Measurements from ENCODE around the gene MYRIP.
"Not testable (repeated sequence)": the region's sequence is repeated elsewhere in the genome, so short reads cannot be mapped to it uniquely, and the experiment has no call there.

The MYRIP gene

GRCh38 chr3:39809995-39810595, 686 bp downstream of the MYRIP start:
- DNase-seq (ENCODE audit: insufficient read length) (no peak), FAIRE-seq (no peak)
- no peak for TF ChIP-seq POLR2AphosphoS5 (IDR thresholded peaks at IDR 0.05; ENCODE audit: low read depth, low read length)
- TF ChIP-seq POLR2A (IDR thresholded peaks at IDR 0.05; ENCODE audit: low read depth, low read length): no peak
- TF ChIP-seq TAF1 (IDR thresholded peaks at IDR 0.05; ENCODE audit: borderline replicate concordance, low read depth, low read length): no peak

- DNase-seq (ENCODE audit: insufficient read length) (no peak), FAIRE-seq (no peak)
- no peak for TF ChIP-seq POLR2AphosphoS5 (IDR thresholded peaks at IDR 0.05; ENCODE audit: low read depth, low read length)
- TF ChIP-seq TAF1 (IDR thresholded peaks at IDR 0.05; ENCODE audit: borderline replicate concordance, low read depth, low read length): no peak
- TF ChIP-seq POLR2A (IDR thresholded peaks at IDR 0.05; ENCODE audit: low read depth, low read length): no peak
These were observed 1.3 kb downstream of the MYRIP start for GRCh38 chr3:39810647-39811161.

- no peak for DNase-seq (ENCODE audit: insufficient read length)
- FAIRE-seq: no peak
These were observed 2.2 kb downstream of the MYRIP start for GRCh38 chr3:39811561-39811960.

GRCh38 chr3:39812537-39812936, 3.1 kb downstream of the MYRIP start:
- DNase-seq (ENCODE audit: insufficient read length) (no peak), FAIRE-seq (no peak)
- TF ChIP-seq TAF1 (IDR thresholded peaks at IDR 0.05; ENCODE audit: borderline replicate concordance, low read depth, low read length) (no peak), POLR2A (IDR thresholded peaks at IDR 0.05; ENCODE audit: low read depth, low read length) (no peak), POLR2AphosphoS5 (IDR thresholded peaks at IDR 0.05; ENCODE audit: low read depth, low read length) (no peak)

More at GRCh38 chr3:39811561-39811960, 2.2 kb downstream of the MYRIP start:
- TF ChIP-seq POLR2AphosphoS5 (IDR thresholded peaks at IDR 0.05; ENCODE audit: low read depth, low read length): no peak

- DNase-seq (ENCODE audit: insufficient read length) (no peak), FAIRE-seq (no peak)
- TF ChIP-seq POLR2AphosphoS5 (IDR thresholded peaks at IDR 0.05; ENCODE audit: low read depth, low read length) (no peak), POLR2A (IDR thresholded peaks at IDR 0.05; ENCODE audit: low read depth, low read length) (no peak), TAF1 (IDR thresholded peaks at IDR 0.05; ENCODE audit: borderline replicate concordance, low read depth, low read length) (no peak)
These were observed 4.6 kb downstream of the MYRIP start for GRCh38 chr3:39814007-39814406.

- FAIRE-seq: no peak
- no peak for DNase-seq (ENCODE audit: insufficient read length)
- TF ChIP-seq TAF1 (IDR thresholded peaks at IDR 0.05; ENCODE audit: borderline replicate concordance, low read depth, low read length): no peak
- TF ChIP-seq POLR2A (IDR thresholded peaks at IDR 0.05; ENCODE audit: low read depth, low read length): no peak
- no peak for TF ChIP-seq POLR2AphosphoS5 (IDR thresholded peaks at IDR 0.05; ENCODE audit: low read depth, low read length)
These were observed 10.5 kb downstream of the MYRIP start for GRCh38 chr3:39819899-39820298.

- DNase-seq (ENCODE audit: insufficient read length); FAIRE-seq: not testable (repeated sequence)
These were observed 24.4 kb downstream of the MYRIP start for GRCh38 chr3:39833764-39834163.

GRCh38 chr3:39839484-39839883, 30.1 kb downstream of the MYRIP start:
- FAIRE-seq (no peak), DNase-seq (ENCODE audit: insufficient read length) (no peak)
- TF ChIP-seq POLR2AphosphoS5 (IDR thresholded peaks at IDR 0.05; ENCODE audit: low read depth, low read length) (no peak), TAF1 (IDR thresholded peaks at IDR 0.05; ENCODE audit: borderline replicate concordance, low read depth, low read length) (no peak), POLR2A (IDR thresholded peaks at IDR 0.05; ENCODE audit: low read depth, low read length) (no peak)

GRCh38 chr3:39843440-39843839, 34.0 kb downstream of the MYRIP start:
- TF ChIP-seq TAF1 (IDR thresholded peaks at IDR 0.05; ENCODE audit: borderline replicate concordance, low read depth, low read length) (no peak), POLR2A (IDR thresholded peaks at IDR 0.05; ENCODE audit: low read depth, low read length) (no peak), POLR2AphosphoS5 (IDR thresholded peaks at IDR 0.05; ENCODE audit: low read depth, low read length) (no peak)
- no peak for DNase-seq (ENCODE audit: insufficient read length)
- no peak for FAIRE-seq

GRCh38 chr3:39848365-39848764, 39.0 kb downstream of the MYRIP start:
- DNase-seq (ENCODE audit: insufficient read length): no peak
- no peak for FAIRE-seq
- TF ChIP-seq POLR2A (IDR thresholded peaks at IDR 0.05; ENCODE audit: low read depth, low read length): no peak
- no peak for TF ChIP-seq POLR2AphosphoS5 (IDR thresholded peaks at IDR 0.05; ENCODE audit: low read depth, low read length)
- TF ChIP-seq TAF1 (IDR thresholded peaks at IDR 0.05; ENCODE audit: borderline replicate concordance, low read depth, low read length): no peak

- FAIRE-seq (no peak), DNase-seq (ENCODE audit: insufficient read length) (no peak)
- no peak for TF ChIP-seq TAF1 (IDR thresholded peaks at IDR 0.05; ENCODE audit: borderline replicate concordance, low read depth, low read length)
- TF ChIP-seq POLR2A (IDR thresholded peaks at IDR 0.05; ENCODE audit: low read depth, low read length): no peak
- no peak for TF ChIP-seq POLR2AphosphoS5 (IDR thresholded peaks at IDR 0.05; ENCODE audit: low read depth, low read length)
These were observed 40.7 kb downstream of the MYRIP start for GRCh38 chr3:39849992-39850715.

- DNase-seq (ENCODE audit: insufficient read length): no peak
- no peak for TF ChIP-seq POLR2A (IDR thresholded peaks at IDR 0.05; ENCODE audit: low read depth, low read length)
- no peak for TF ChIP-seq POLR2AphosphoS5 (IDR thresholded peaks at IDR 0.05; ENCODE audit: low read depth, low read length)
- TF ChIP-seq TAF1 (IDR thresholded peaks at IDR 0.05; ENCODE audit: borderline replicate concordance, low read depth, low read length): no peak
- no peak for FAIRE-seq
These were observed 41.3 kb downstream of the MYRIP start for GRCh38 chr3:39850716-39851032.

Data from GM12892 (cell line).